Endodermal cell (in vitro differentiated cells): ENCODE data around the gene HPCAL1. TPM values are rescaled to one million over a fixed set of nuclear protein-coding genes. Genes with fewer than 3 reads are reported as not detected.
"Not testable (repeated sequence)": the region's sequence is repeated elsewhere in the genome, so short reads cannot be mapped to it uniquely, and the experiment has no call there.

Experiments
- DNase-seq: peaks from one replicate; pipeline ENCODE4 v3.0.0-alpha.2; 2017
- H3K27ac ChIP-seq: 2 replicates; pipeline ENCODE4 v1.5.1; 2013; ENCODE audit warnings: mild to moderate bottlenecking, low read depth, low read length, moderate library complexity
- H3K27me3 ChIP-seq: 2 replicates; pipeline ENCODE4 v1.6.1; 2013; ENCODE audit warnings: mild to moderate bottlenecking, low read length, moderate library complexity; ENCODE audit not compliant: insufficient read depth, control insufficient read depth, poor library complexity, severe bottlenecking
- H3K36me3 ChIP-seq: 2 replicates; pipeline ENCODE4 v1.7.0; 2013; ENCODE audit warnings: mild to moderate bottlenecking, low read length, moderate library complexity; ENCODE audit not compliant: control insufficient read depth, insufficient read depth
- H3K4me1 ChIP-seq: one replicate; pipeline ENCODE4 v1.7.0; 2013; ENCODE audit warnings: low read length; ENCODE audit not compliant: control insufficient read depth, insufficient read depth
- H3K4me3 ChIP-seq: 2 replicates; pipeline ENCODE4 v1.5.1; 2013; ENCODE audit warnings: mild to moderate bottlenecking, low read length, moderate library complexity
- H3K9ac ChIP-seq: 2 replicates; pipeline ENCODE4 v1.6.1; 2013; ENCODE audit warnings: mild to moderate bottlenecking, low read length, moderate library complexity; ENCODE audit not compliant: poor library complexity, severe bottlenecking; ENCODE audit errors: extremely low read depth
- H3K9me3 ChIP-seq: 2 replicates; pipeline ENCODE4 v1.6.1; 2013; ENCODE audit warnings: mild to moderate bottlenecking, low read length, moderate library complexity; ENCODE audit not compliant: control insufficient read depth
- H3K27ac Mint-ChIP-seq: 2 replicates; pipeline ENCODE4 v1.8.0; 2020; ENCODE audit warnings: mixed read lengths
- H3K27me3 Mint-ChIP-seq: 2 replicates; pipeline ENCODE4 v1.8.0; 2021; ENCODE audit warnings: mild to moderate bottlenecking, mixed read lengths; ENCODE audit not compliant: insufficient read depth
- H3K36me3 Mint-ChIP-seq: 2 replicates; pipeline ENCODE4 v1.8.0; 2020; ENCODE audit warnings: low read depth, mixed read lengths
- H3K4me1 Mint-ChIP-seq: 2 replicates; pipeline ENCODE4 v1.8.0; 2020; ENCODE audit warnings: mixed read lengths
- H3K4me3 Mint-ChIP-seq: 2 replicates; pipeline ENCODE4 v1.8.0; 2020; ENCODE audit warnings: mild to moderate bottlenecking, moderate library complexity, mixed read lengths
- H3K9me3 Mint-ChIP-seq: 2 replicates; pipeline ENCODE4 v1.8.0; 2020; ENCODE audit warnings: mild to moderate bottlenecking, mixed read lengths
- CTCF ChIP-seq: fragments of 200-600 bp; sonication (generic); conservative IDR thresholded peaks from 2 replicates; pipeline ENCODE4 v1.5.0; 2021; ENCODE audit warnings: antibody characterized with exemption, mild to moderate bottlenecking
- WGBS, 2 experiments: methylation state at CpG; one replicate each; pipeline versions ENCODE4 v1.1.5 to v1.1.7; 2013; ENCODE audit warnings: missing lambda C conversion rate in 2 of 2, mixed read lengths in 1 of 2; ENCODE audit not compliant: insufficient coverage in 1 of 2, insufficient read length in 1 of 2; 5-methylcytosine and 5-hydroxymethylcytosine counted together
- total RNA-seq, 2 donors: library from RNA; stranded (reverse); fragmentation: NEBNext Ultra II Directional in 1 of 2; extraction: Animal tissue kit (Norgen Biotek cat#: 25700) in 1 of 2; gene quantifications; 2 replicates in 1 of 2; 3 replicates in 1 of 2; pipeline ENCODE4 v1.2.1, GENCODE V29; 2021

HPCAL1 gene
- total RNA-seq, 2 donors from 2014 or later: 6.8 to 8.1 TPM

GRCh38 chr2:10452956-10453904, 150.5 kb downstream of the HPCAL1 start:
- TF ChIP-seq CTCF: no peak
- 80 to 82% methylated on average over 13 to 17 of the region's 17 CpGs for WGBS, 2 experiments
- Histone ChIP-seq H3K36me3 (no peaks in the 10 kb centered on the region), H3K4me3 (no peak overlapping the region), H3K9ac (peak overlapping the region; percentile 4), H3K9me3 (no peaks in the 10 kb centered on the region), H3K27me3 (no peaks in the 10 kb centered on the region), H3K4me1 (peaks cover 20% of the 10 kb centered on the region), H3K27ac (no peak overlapping the region)
- Mint-ChIP-seq H3K27me3 (peaks cover 6% of the 10 kb centered on the region), H3K36me3 (no peaks in the 10 kb centered on the region), H3K4me1 (peaks cover 20% of the 10 kb centered on the region), H3K27ac (peak overlapping the region; percentile 60), H3K4me3 (no peak overlapping the region), H3K9me3 (no peaks in the 10 kb centered on the region)
- DNase-seq: no peak

GRCh38 chr2:10453905-10454298, 151.2 kb downstream of the HPCAL1 start:
- no peak for DNase-seq
- Histone ChIP-seq H3K4me1 (peaks cover 20% of the 10 kb centered on the region), H3K9me3 (no peaks in the 10 kb centered on the region), H3K27me3 (no peaks in the 10 kb centered on the region), H3K9ac (peak overlapping the region; percentile 4), H3K4me3 (no peak overlapping the region), H3K27ac (no peak overlapping the region), H3K36me3 (no peaks in the 10 kb centered on the region)
- H3K4me1 Mint-ChIP-seq: peaks cover 23% of the 10 kb centered on the region
- H3K27me3 Mint-ChIP-seq: peaks cover 6% of the 10 kb centered on the region
- no peaks in the 10 kb centered on the region for H3K36me3 Mint-ChIP-seq
- no peak for TF ChIP-seq CTCF
- 86 to 87% methylated on average over 5 to 9 of the region's 9 CpGs for WGBS, 2 experiments
- H3K9me3 Mint-ChIP-seq: no peaks in the 10 kb centered on the region
- peak overlapping the region; percentile 60 for H3K27ac Mint-ChIP-seq
- H3K4me3 Mint-ChIP-seq: no peak overlapping the region

GRCh38 chr2:10454505-10454904, 151.8 kb downstream of the HPCAL1 start:
- H3K4me3 ChIP-seq: no peak overlapping the region
- no peak overlapping the region for H3K27ac ChIP-seq
- H3K4me1 ChIP-seq: peaks cover 20% of the 10 kb centered on the region
- no peaks in the 10 kb centered on the region for H3K36me3 ChIP-seq
- no peak overlapping the region for H3K9ac ChIP-seq
- H3K27ac Mint-ChIP-seq: no peak overlapping the region
- H3K4me3 Mint-ChIP-seq: no peak overlapping the region
- peaks cover 23% of the 10 kb centered on the region for H3K4me1 Mint-ChIP-seq
- no peaks in the 10 kb centered on the region for H3K36me3 Mint-ChIP-seq
- H3K27me3 Mint-ChIP-seq: peaks cover 6% of the 10 kb centered on the region
- no peaks in the 10 kb centered on the region for H3K9me3 ChIP-seq
- WGBS, 2 experiments: 93% methylated on average over 6 to 7 of the region's 7 CpGs
- DNase-seq: no peak
- no peak for TF ChIP-seq CTCF
- H3K9me3 Mint-ChIP-seq: no peaks in the 10 kb centered on the region
- H3K27me3 ChIP-seq: no peaks in the 10 kb centered on the region

GRCh38 chr2:10457195-10457594, 154.5 kb downstream of the HPCAL1 start:
- H3K4me1 ChIP-seq: peaks cover 11% of the 10 kb centered on the region
- not testable (repeated sequence) for H3K36me3 Mint-ChIP-seq, H3K36me3 ChIP-seq, H3K9me3 ChIP-seq, DNase-seq, H3K4me3 ChIP-seq, H3K27me3 Mint-ChIP-seq, H3K27ac Mint-ChIP-seq, H3K9me3 Mint-ChIP-seq, H3K27ac ChIP-seq, H3K4me3 Mint-ChIP-seq, H3K27me3 ChIP-seq, H3K9ac ChIP-seq
- H3K4me1 Mint-ChIP-seq: peaks cover 23% of the 10 kb centered on the region
- WGBS, 2 experiments: 94 to 95% methylated on average over 2 to 3 of the region's 3 CpGs
